Endothelial cell of umbilical vein (primary cell): Measurements from ENCODE around the gene BMPR2. TPM values are rescaled to one million over a fixed set of nuclear protein-coding genes. Genes with fewer than 3 reads are reported as not detected.

Source experiments
- BruUV-seq: library from RNA; stranded (reverse); fragments of 400-500 nt; replicated peaks from 2 replicates; lab custom pipeline; 2021; lab: Mats Ljungman, UMichigan
- CTCF ChIA-PET: fragments of 300-600, 350-600 bp; sonication (Branson Sonifier 250); formaldehyde crosslinking; loops from one replicate; lab custom pipeline; 2021; ENCODE audit warnings: antibody characterized with exemption, inconsistent platforms; lab: Charles Lee
- POLR2A ChIA-PET: fragments of 300-600, 350-600 bp; sonication (Branson Sonifier 250); formaldehyde crosslinking; loops from one replicate; lab custom pipeline; 2021; ENCODE audit warnings: antibody characterized with exemption, inconsistent platforms; lab: Charles Lee
- DNase-seq: peaks from one replicate; pipeline ENCODE4 v3.0.0-alpha.2; 2011; ENCODE audit warnings: low read depth, low spot score
- FAIRE-seq: peaks from 2 replicates; lab custom pipeline; 2011; peaks lifted over from hg19 to GRCh38; lab: Jason Lieb, UNC
- H2AFZ ChIP-seq: 2 replicates; pipeline ENCODE4 v1.6.0; 2012; ENCODE audit warnings: low read depth, low read length, control low read depth, inconsistent platforms
- H3K27ac ChIP-seq: 2 replicates; pipeline ENCODE4 v1.5.1; 2011; ENCODE audit warnings: low read depth, mild to moderate bottlenecking, control low read depth, low read length, moderate library complexity; ENCODE audit not compliant: insufficient read depth
- H3K27me3 ChIP-seq, 2 experiments: 2 replicates each; pipeline versions ENCODE4 v1.6.0 to v1.6.1; 2011; ENCODE audit warnings: low read length in 2 of 2, mixed read lengths in 1 of 2; ENCODE audit not compliant: control insufficient read depth in 2 of 2, insufficient read depth in 2 of 2
- H3K36me3 ChIP-seq, 2 experiments: 2 replicates in 1 of 2; 3 replicates in 1 of 2; pipeline ENCODE4 v1.5.1; 2011; ENCODE audit warnings: low read length in 2 of 2, mild to moderate bottlenecking in 1 of 2, moderate library complexity in 1 of 2; ENCODE audit not compliant: control insufficient read depth in 2 of 2, insufficient read depth in 2 of 2; ENCODE audit errors: extremely low read depth in 1 of 2
- H3K4me1 ChIP-seq: 3 replicates; pipeline ENCODE4 v1.5.1; 2011; ENCODE audit warnings: mild to moderate bottlenecking, low read length; ENCODE audit not compliant: control insufficient read depth, insufficient read depth; ENCODE audit errors: extremely low read depth
- H3K4me2 ChIP-seq: 2 replicates; pipeline ENCODE4 v1.6.1; 2011; ENCODE audit warnings: low read length, control low read depth, mixed read lengths; ENCODE audit not compliant: insufficient read depth
- H3K4me3 ChIP-seq, 3 experiments: fragments of 200-600 bp in 1 of 3; sonication (generic), shearing (Covaris generic) in 1 of 3; replicated peaks in 1 of 3; 2 replicates each; pipeline ENCODE4 v1.5.1; 2011 to 2016; ENCODE audit warnings: control low read depth in 3 of 3, low read length in 3 of 3, mild to moderate bottlenecking in 2 of 3, inconsistent platforms in 1 of 3, low read depth in 1 of 3, moderate library complexity in 1 of 3; ENCODE audit not compliant: insufficient read depth in 1 of 3
- H3K79me2 ChIP-seq: 2 replicates; pipeline ENCODE4 v1.6.0; 2012; ENCODE audit warnings: low read length, inconsistent platforms; ENCODE audit not compliant: control insufficient read depth, insufficient read depth
- H3K9ac ChIP-seq: replicated peaks from 2 replicates; pipeline ENCODE3; 2011; ENCODE audit warnings: low read length, control low read depth; ENCODE audit not compliant: insufficient read depth; ENCODE audit errors: extremely low read depth
- H3K9me1 ChIP-seq: replicated peaks from 3 replicates; pipeline ENCODE4 v1.6.0; 2011; ENCODE audit warnings: mild to moderate bottlenecking, low read length; ENCODE audit not compliant: control insufficient read depth, insufficient read depth; ENCODE audit errors: extremely low read depth
- H3K9me3 ChIP-seq: replicated peaks from 2 replicates; pipeline ENCODE4 v1.5.1; 2012; ENCODE audit warnings: low read length, inconsistent platforms; ENCODE audit not compliant: control insufficient read depth, insufficient read depth
- H4K20me1 ChIP-seq: replicated peaks from 2 replicates; pipeline ENCODE3; 2011; ENCODE audit warnings: mild to moderate bottlenecking, low read length; ENCODE audit not compliant: control insufficient read depth, insufficient read depth; ENCODE audit errors: extremely low read depth
- EZH2 ChIP-seq: IDR thresholded peaks from 2 replicates; pipeline ENCODE4 v1.6.1; 2012; ENCODE audit warnings: borderline replicate concordance, low read depth, mild to moderate bottlenecking, moderate library complexity, low read length, inconsistent platforms; ENCODE audit not compliant: severe bottlenecking
- FOS ChIP-seq: IDR thresholded peaks from 2 replicates; pipeline ENCODE4 v1.6.1; 2011; ENCODE audit warnings: mild to moderate bottlenecking, low read length, moderate library complexity, borderline replicate concordance; ENCODE audit not compliant: insufficient read depth
- GATA2 ChIP-seq: IDR thresholded peaks from 2 replicates; pipeline ENCODE4 v1.7.0; 2011; ENCODE audit warnings: low read depth, mild to moderate bottlenecking, moderate library complexity, mixed read lengths, low read length; ENCODE audit not compliant: insufficient read length, insufficient read depth
- JUN ChIP-seq: IDR thresholded peaks from 2 replicates; pipeline ENCODE4 v1.6.1; 2011; ENCODE audit warnings: borderline replicate concordance, low read depth; ENCODE audit not compliant: insufficient read length, insufficient read depth
- MYC ChIP-seq: IDR thresholded peaks from one replicate; pipeline ENCODE4 v1.6.1; 2011; ENCODE audit warnings: mild to moderate bottlenecking, low read depth, low read length
- POLR2A ChIP-seq: IDR thresholded peaks from 2 replicates; pipeline ENCODE4 v1.6.1; 2012; ENCODE audit warnings: low read depth, mild to moderate bottlenecking, control low read depth, low read length
- POLR2AphosphoS5 ChIP-seq: IDR thresholded peaks from 2 replicates; pipeline ENCODE4 v1.6.1; 2012; ENCODE audit warnings: low read depth, mild to moderate bottlenecking, control low read depth, low read length, moderate library complexity; ENCODE audit not compliant: insufficient read depth
- dilution Hi-C: fragments of 300-500 bp; cut with MboI; formaldehyde crosslinking; loops from one replicate; pipeline ENCODE4 v1.15.0; 2019; ENCODE audit warnings: low sequenced_read_pairs; ENCODE audit not compliant: extremely low pct_ligation_motif_present
- intact Hi-C: fragments of 100-400 bp; cut with micrococcal nuclease; formaldehyde crosslinking; loops from one replicate; pipeline ENCODE4 v1.10.0; 2022
- polyA plus RNA-seq, 4 experiments: library from polyadenylated mRNA; depleted of rRNA in 3 of 4; stranded (reverse) in 3 of 4; unstranded in 1 of 4; fragments of >200 nt; gene quantifications; 2 replicates each; pipeline versions ENCODE4 v1.2.1 to v1.2.3, GENCODE V29; 2011 to 2012; ENCODE audit warnings: missing spikeins in 1 of 4
- total RNA-seq: library from RNA; stranded (reverse); gene quantifications from 2 replicates; pipeline ENCODE4 v1.2.3, GENCODE V29; 2021
- TF ChIP-seq, protein P1 (sequence below): IDR thresholded peaks from 2 replicates; pipeline ENCODE4 v1.6.1; 2011; ENCODE audit not compliant: insufficient read depth, insufficient read length
- TF ChIP-seq, protein P2 (sequence below), 2 donors: IDR thresholded peaks; 1 replicate in 1 of 2; 2 replicates in 1 of 2; pipeline ENCODE4 v1.5.1; 2011; ENCODE audit warnings: low read length in 2 of 2, mild to moderate bottlenecking in 2 of 2, moderate library complexity in 2 of 2, control low read depth in 1 of 2, inconsistent platforms in 1 of 2, low read depth in 1 of 2; ENCODE audit not compliant: insufficient read depth in 1 of 2; ENCODE audit errors: extremely low read depth in 1 of 2

BMPR2 gene
- total and polyA plus RNA-seq, 2 donors (not counting 3 experiments of a cell fraction or from before 2014, with no cell fraction given): 35.8 to 113 TPM

DNA sequence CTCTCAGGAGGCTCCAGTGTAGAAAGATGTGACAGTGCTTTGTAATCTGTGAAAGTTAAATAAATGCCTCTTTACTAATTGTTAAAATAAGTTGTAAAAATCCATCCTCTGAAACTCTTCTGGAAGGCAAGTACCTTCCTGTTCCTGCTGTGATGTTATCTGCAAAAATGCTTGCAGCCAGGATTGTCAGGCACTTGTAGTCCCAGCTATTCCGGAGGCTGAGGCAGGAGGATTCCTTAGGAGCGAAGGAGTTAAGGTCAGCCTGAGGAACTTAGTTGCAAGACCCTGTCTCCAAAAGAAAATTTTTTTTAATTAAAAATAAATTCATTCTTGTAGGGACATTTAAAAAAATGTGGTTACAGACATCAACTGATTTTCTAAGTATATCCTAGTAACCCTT lies 22.7 kb upstream of the BMPR2 start:
- ChIA-PET POLR2A (no interaction called here), CTCF (no interaction called here)
- intact Hi-C loops: no loop called here
- H3K4me2 ChIP-seq: no peak overlapping the region
- dilution Hi-C loops: no loop called here
- FAIRE-seq: peak; percentile 60
- no peak overlapping the region for H2AFZ ChIP-seq
- no peak for TF ChIP-seq EZH2
- no peak for TF ChIP-seq FOS
- TF ChIP-seq, protein P1, sequence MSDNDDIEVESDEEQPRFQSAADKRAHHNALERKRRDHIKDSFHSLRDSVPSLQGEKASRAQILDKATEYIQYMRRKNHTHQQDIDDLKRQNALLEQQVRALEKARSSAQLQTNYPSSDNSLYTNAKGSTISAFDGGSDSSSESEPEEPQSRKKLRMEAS: no peak
- no peak for TF ChIP-seq POLR2AphosphoS5
- TF ChIP-seq GATA2: no peak
- no peak for TF ChIP-seq JUN
- no peak for TF ChIP-seq MYC
- TF ChIP-seq POLR2A: no peak
- TF ChIP-seq, protein P2, sequence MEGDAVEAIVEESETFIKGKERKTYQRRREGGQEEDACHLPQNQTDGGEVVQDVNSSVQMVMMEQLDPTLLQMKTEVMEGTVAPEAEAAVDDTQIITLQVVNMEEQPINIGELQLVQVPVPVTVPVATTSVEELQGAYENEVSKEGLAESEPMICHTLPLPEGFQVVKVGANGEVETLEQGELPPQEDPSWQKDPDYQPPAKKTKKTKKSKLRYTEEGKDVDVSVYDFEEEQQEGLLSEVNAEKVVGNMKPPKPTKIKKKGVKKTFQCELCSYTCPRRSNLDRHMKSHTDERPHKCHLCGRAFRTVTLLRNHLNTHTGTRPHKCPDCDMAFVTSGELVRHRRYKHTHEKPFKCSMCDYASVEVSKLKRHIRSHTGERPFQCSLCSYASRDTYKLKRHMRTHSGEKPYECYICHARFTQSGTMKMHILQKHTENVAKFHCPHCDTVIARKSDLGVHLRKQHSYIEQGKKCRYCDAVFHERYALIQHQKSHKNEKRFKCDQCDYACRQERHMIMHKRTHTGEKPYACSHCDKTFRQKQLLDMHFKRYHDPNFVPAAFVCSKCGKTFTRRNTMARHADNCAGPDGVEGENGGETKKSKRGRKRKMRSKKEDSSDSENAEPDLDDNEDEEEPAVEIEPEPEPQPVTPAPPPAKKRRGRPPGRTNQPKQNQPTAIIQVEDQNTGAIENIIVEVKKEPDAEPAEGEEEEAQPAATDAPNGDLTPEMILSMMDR (IDR thresholded peaks at IDR 0.05; ENCODE audit: extremely low read depth in 1 of 2, insufficient read depth in 1 of 2, low read depth in 1 of 2, low read length in 2 of 2): no peak
- H3K36me3 ChIP-seq: no peaks in the 10 kb centered on the region
- H3K9me1 ChIP-seq: no peaks in the 10 kb centered on the region
- H3K4me1 ChIP-seq: no peaks in the 10 kb centered on the region
- no TSS peak for BruUV-seq
- no peak for DNase-seq
- no peaks in the 10 kb centered on the region for H3K27me3 ChIP-seq
- H4K20me1 ChIP-seq: no peaks in the 10 kb centered on the region
- no peaks in the 10 kb centered on the region for H3K79me2 ChIP-seq
- no peak overlapping the region for H3K9ac ChIP-seq
- no peaks in the 10 kb centered on the region for H3K9me3 ChIP-seq
- no peak overlapping the region for H3K4me3 ChIP-seq
- H3K27ac ChIP-seq: no peak overlapping the region
